KBM-7 (cell line): Measurements from ENCODE around the gene PITX2.

Experiments used
- DNase-seq: peaks from one replicate; pipeline ENCODE4 v3.0.0-alpha.2; 2015
- in situ Hi-C: fragments of 300-500 bp; cut with MboI; formaldehyde crosslinking; loops from 2 replicates; pipeline ENCODE4 v1.14.3; 2020; ENCODE audit warnings: low sequenced_read_pairs, low pct_unique_long_range_greater_than_20kb, mixed read lengths

PITX2 gene

GRCh38 chr4:110637408-110638088, 14.7 kb upstream of the PITX2 start:
- in situ Hi-C loops = no loop called here
- no peak for DNase-seq

- DNase-seq = no peak
- in situ Hi-C loops = no loop called here
Measured at GRCh38 chr4:110636680-110637407, 14.0 kb upstream of the PITX2 start.

DNA sequence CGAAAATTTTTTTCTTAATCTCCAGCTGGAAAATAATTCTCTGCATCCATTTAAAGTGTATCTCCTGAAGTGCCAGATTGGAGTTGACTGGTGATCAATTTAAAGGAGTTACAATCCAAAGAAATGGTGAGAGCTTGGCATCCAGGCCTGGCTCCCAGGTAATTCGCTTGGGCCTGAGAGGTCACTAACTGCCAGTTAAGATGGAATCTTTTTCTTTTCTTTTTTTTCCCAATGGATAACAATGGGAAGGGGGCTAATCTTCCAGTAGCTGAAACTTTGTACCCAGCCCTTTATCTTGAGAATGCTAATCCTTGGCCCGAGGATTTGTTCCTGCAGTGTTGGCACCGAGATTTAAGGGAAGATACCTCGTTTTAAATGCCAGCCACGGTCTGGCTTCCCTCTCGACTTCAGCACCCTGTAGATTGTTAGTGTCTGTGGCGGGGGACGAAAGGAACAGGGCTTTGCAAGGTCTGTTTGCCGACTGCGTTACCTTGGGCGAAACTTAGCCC, 13.3 kb upstream of the PITX2 start:
- DNase-seq = no peak
- in situ Hi-C loops = no loop called here

GRCh38 chr4:110635163-110635865, 12.4 kb upstream of the PITX2 start:
- in situ Hi-C loops = no loop called here

DNA sequence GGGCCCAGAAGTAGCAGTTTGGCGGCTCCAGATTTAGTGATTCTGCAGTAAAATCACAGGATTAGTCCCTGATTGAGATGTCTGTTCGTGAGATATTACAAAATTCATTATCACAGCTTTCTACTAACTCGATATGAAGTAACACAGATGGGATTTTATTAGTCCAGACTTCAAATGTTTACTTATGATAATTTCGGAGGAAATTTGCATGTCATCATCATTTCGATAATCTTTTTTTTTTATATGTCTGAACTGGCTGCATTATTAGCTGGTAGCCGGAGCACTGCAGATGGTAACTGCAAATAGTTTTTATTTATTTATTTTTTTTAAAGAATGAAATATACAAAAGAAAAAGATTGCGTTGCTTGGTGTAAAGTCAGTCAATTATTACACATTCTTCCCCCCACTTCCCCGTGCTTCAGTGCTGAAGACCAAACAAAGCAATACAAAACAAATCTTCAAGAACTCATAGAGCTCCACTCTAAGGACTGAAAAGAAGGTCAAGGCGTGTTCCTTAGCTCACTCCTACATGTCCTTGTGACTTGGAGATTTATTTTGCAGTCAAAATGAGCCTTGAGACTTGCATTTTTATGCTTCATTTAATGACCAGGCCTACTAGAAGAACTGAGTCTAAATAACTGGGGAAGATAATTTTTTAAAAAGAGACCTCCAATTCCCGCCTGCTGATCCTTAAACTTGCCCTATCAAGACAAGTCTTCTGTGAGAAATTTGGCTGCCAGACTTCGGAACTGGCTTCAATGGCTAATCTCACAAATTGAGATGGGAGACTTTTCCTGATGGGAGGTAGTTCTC, 11.7 kb upstream of the PITX2 start:
- in situ Hi-C loops = no loop called here
- DNase-seq = no peak

More at GRCh38 chr4:110635163-110635865, 12.4 kb upstream of the PITX2 start:
- DNase-seq = no peak

GRCh38 chr4:110633358-110634341, 10.8 kb upstream of the PITX2 start:
- in situ Hi-C loops = no loop called here
- DNase-seq = no peak

GRCh38 chr4:110632506-110633357, 9.9 kb upstream of the PITX2 start:
- in situ Hi-C loops = no loop called here

GRCh38 chr4:110631584-110632505, 9.0 kb upstream of the PITX2 start:
- DNase-seq = peak; percentile 82
- in situ Hi-C loops = no loop called here

More at GRCh38 chr4:110632506-110633357, 9.9 kb upstream of the PITX2 start:
- no peak for DNase-seq

- no peak for DNase-seq
- in situ Hi-C loops = no loop called here
Measured at GRCh38 chr4:110630688-110631402, 8.0 kb upstream of the PITX2 start.

GRCh38 chr4:110629780-110630687, 7.2 kb upstream of the PITX2 start:
- no peak for DNase-seq
- in situ Hi-C loops = no loop called here

- DNase-seq = no peak
- in situ Hi-C loops = no loop called here
Measured at GRCh38 chr4:110629214-110629754, 6.4 kb upstream of the PITX2 start.

GRCh38 chr4:110628663-110629213, 5.9 kb upstream of the PITX2 start:
- DNase-seq = no peak
- in situ Hi-C loops = no loop called here

- no peak for DNase-seq
- in situ Hi-C loops = no loop called here
Measured at GRCh38 chr4:110627977-110628662, 5.2 kb upstream of the PITX2 start.
